KMS-11 (cell line): ENCODE results near the gene NT5M.

Experiments used
- H2AFZ ChIP-seq: fragments of 200-600 bp; sonication (generic); 2 replicates; pipeline ENCODE4 v1.6.1; 2016; ENCODE audit warnings: antibody characterized with exemption, mixed run types, low read depth
- H3K27ac ChIP-seq: fragments of 200-600 bp; sonication (generic); 2 replicates; pipeline ENCODE4 v1.6.1; 2016; ENCODE audit warnings: mild to moderate bottlenecking, mixed run types
- H3K27me3 ChIP-seq: fragments of 200-600 bp; sonication (generic); 2 replicates; pipeline ENCODE4 v1.6.1; 2017; ENCODE audit warnings: mild to moderate bottlenecking, low read depth, mixed run types, moderate library complexity; ENCODE audit not compliant: insufficient read depth
- H3K36me3 ChIP-seq: fragments of 200-600 bp; sonication (generic); 2 replicates; pipeline ENCODE4 v1.6.1; 2017; ENCODE audit warnings: mild to moderate bottlenecking, mixed run types; ENCODE audit not compliant: insufficient read depth
- H3K4me1 ChIP-seq: fragments of 200-600 bp; sonication (generic); 2 replicates; pipeline ENCODE4 v1.6.1; 2016; ENCODE audit warnings: mild to moderate bottlenecking, low read depth, mixed run types; ENCODE audit not compliant: poor library complexity, severe bottlenecking
- H3K4me2 ChIP-seq: fragments of 200-600 bp; sonication (generic); 2 replicates; pipeline ENCODE4 v1.7.0; 2016; ENCODE audit warnings: mild to moderate bottlenecking, mixed run types
- H3K4me3 ChIP-seq: fragments of 200-600 bp; sonication (generic); IDR thresholded peaks from 2 replicates; pipeline ENCODE4 v1.6.1; 2017; ENCODE audit warnings: low read depth, low read length, mixed read lengths; ENCODE audit not compliant: insufficient read depth
- H3K79me2 ChIP-seq: fragments of 200-600 bp; sonication (generic); 2 replicates; pipeline ENCODE4 v1.6.1; 2016; ENCODE audit warnings: low read depth, mixed run types; ENCODE audit not compliant: insufficient read depth
- H3K9ac ChIP-seq: fragments of 200-600 bp; sonication (generic); 2 replicates; pipeline ENCODE4 v1.6.1; 2016; ENCODE audit warnings: mild to moderate bottlenecking, mixed run types
- H4K20me1 ChIP-seq: fragments of 200-600 bp; sonication (generic); 2 replicates; pipeline ENCODE4 v1.6.1; 2016; ENCODE audit warnings: mild to moderate bottlenecking, mixed run types; ENCODE audit not compliant: insufficient read depth
- CTCF ChIP-seq: fragments of 200-600 bp; sonication (generic); conservative IDR thresholded peaks from 2 replicates; pipeline ENCODE4 v1.6.1; 2017; ENCODE audit warnings: low read depth, mild to moderate bottlenecking, antibody characterized with exemption, low read length, moderate library complexity, mixed read lengths

The NT5M gene

GRCh38 chr17:17376362-17376761, 73.2 kb downstream of the NT5M start:
- H3K79me2 ChIP-seq = no peaks in the 10 kb centered on the region
- no peaks in the 10 kb centered on the region for H4K20me1 ChIP-seq
- H3K4me1 ChIP-seq = no peaks in the 10 kb centered on the region
- no peak overlapping the region for H3K27ac ChIP-seq
- no peak overlapping the region for H3K4me3 ChIP-seq
- no peak overlapping the region for H3K9ac ChIP-seq
- no peaks in the 10 kb centered on the region for H3K36me3 ChIP-seq
- no peak overlapping the region for H2AFZ ChIP-seq
- no peak overlapping the region for H3K4me2 ChIP-seq
- H3K27me3 ChIP-seq = no peaks in the 10 kb centered on the region
- no peak for TF ChIP-seq CTCF

DNA sequence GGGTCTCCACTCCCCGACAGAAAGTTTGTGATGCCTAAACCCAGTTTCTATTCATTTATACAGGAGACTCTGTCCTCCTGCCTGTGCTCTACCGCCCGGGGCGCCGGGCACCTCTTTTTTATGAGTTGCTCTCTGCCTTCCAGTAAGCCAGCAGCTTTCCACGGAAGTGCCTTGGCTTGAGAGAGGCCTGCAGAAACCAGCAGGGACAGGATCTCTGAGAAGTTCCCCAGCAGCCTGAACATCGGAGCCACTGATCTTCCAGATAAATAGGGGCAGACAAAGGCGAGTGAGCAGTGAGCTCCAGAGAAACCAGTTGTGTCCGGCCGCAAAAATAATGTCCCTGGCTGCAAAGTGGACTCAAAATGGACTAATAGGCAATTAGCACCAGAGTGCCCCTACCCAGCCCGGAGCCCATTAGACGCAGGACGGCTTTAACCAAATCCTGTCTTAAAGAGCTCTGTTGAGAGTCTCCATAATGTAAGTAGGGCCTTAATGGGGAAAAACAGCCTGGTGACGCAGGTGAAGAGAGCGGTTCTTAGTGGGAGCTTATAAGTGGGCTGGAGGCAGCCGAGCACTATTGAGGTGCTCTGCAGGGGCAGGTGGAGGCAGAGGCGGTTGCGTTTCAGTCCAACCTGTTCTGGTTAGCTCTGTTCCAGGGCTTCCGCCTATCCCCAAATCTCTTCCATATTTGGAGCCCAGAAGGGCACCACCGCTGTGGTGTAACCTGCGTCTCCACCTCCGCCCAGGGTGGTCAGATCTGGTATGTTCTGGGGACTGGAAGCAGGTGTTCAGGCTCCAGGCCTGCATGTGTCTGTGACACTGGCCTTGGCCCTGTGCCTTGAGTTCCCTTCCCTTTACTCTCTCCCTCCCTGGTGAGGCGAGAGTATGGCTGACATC, 74.1 kb downstream of the NT5M start:
- Histone ChIP-seq H3K27me3 (no peaks in the 10 kb centered on the region), H3K27ac (no peak overlapping the region)

DNA sequence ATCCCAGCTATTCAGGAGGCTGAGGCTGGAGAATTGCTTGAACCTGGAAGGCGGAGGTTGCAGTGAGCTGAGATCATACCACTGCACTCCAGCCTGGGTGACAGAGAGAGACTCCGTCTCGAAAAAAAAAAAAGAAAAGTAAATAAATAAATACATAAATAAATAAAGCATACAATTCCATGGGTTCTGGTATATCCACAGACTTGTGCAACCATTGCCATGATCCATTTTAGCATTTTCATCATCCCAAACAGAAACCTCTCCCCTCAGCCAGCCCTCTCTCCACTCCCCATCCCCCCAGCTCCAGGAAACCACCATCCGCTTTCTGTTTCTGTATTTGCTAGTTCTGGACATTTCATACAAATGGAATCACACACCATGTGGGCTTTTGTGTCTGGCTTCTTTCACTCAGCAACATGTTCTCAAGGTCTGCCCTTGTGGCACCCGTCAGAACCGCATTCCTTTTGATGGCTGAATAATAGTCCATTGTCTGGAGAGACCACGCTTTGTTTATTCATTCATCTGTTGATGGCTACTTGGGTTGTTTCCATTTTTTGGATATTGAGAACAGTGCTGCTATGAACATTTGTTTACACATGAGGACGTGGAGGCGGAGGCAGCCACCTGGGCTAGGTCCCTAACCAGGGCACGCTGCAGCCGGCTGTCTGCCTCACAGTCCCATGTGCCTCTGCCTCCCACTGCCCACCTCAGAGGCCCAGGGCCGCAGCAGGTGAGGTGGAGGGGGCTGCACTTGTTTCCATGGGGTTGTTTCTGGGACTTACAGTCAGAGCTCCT, 76.2 kb downstream of the NT5M start:
- Histone ChIP-seq H4K20me1 (no peaks in the 10 kb centered on the region), H3K27ac (no peak overlapping the region), H3K4me3 (no peak overlapping the region), H3K36me3 (no peaks in the 10 kb centered on the region), H3K9ac (no peak overlapping the region), H3K79me2 (no peaks in the 10 kb centered on the region), H3K4me2 (no peak overlapping the region), H2AFZ (no peak overlapping the region), H3K27me3 (no peaks in the 10 kb centered on the region), H3K4me1 (no peaks in the 10 kb centered on the region)
- TF ChIP-seq CTCF = no peak

More for the DNA sequence above, 74.1 kb downstream of the NT5M start:
- Histone ChIP-seq H3K4me3 (no peak overlapping the region), H3K79me2 (no peaks in the 10 kb centered on the region), H3K4me2 (no peak overlapping the region), H4K20me1 (no peaks in the 10 kb centered on the region), H3K36me3 (no peaks in the 10 kb centered on the region), H3K9ac (no peak overlapping the region), H3K4me1 (no peaks in the 10 kb centered on the region), H2AFZ (no peak overlapping the region)
- TF ChIP-seq CTCF = no peak

DNA sequence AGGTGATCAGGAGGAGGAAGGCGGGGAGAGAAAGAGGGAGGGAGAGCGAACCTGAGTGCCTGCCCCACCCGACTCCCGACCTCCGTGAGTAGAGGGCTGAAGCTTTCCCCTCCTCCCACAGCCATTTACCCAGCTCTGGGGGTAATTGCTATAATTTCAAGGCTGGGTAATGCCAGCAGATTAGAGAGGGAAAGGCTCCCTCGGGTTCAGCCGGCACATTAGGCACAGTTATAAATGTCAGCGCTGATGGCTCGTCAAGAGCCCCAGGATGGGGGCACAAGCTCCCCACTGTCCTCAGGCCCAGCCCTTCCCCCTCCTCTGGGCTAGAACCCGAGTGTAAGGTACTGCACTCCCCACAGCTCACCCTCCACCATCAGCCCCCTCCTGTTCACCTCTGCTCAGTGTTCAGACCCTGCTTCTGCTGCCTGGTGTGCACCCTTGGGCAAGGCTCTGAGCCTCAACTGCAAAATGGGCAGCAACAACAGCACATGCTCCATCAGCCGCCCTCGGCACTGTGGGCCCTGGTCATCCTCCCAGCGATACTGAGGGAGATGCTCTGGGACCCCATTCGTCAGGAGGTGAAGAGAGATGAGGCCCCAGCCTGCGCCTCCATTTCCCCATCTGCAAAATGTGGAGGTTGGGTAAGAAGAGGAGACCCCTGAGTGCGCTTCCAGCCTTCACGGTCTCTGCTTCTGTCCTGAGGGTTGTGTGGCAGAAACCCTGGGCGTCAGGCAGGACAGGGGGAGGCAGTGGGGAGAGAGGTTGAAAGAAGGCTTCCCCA, 77.2 kb downstream of the NT5M start:
- no peaks in the 10 kb centered on the region for H3K4me1 ChIP-seq

More for the DNA sequence above, 77.2 kb downstream of the NT5M start:
- Histone ChIP-seq H3K27ac (no peak overlapping the region), H4K20me1 (no peaks in the 10 kb centered on the region), H3K9ac (no peak overlapping the region), H3K27me3 (no peaks in the 10 kb centered on the region), H2AFZ (no peak overlapping the region), H3K36me3 (no peaks in the 10 kb centered on the region), H3K79me2 (no peaks in the 10 kb centered on the region), H3K4me2 (no peak overlapping the region), H3K4me3 (no peak overlapping the region)
- no peak for TF ChIP-seq CTCF
